ENCODE measurements around the gene FLYWCH1. TPM values are rescaled to one million over a fixed set of nuclear protein-coding genes. Genes with fewer than 3 reads are reported as not detected.

The FLYWCH1 gene
- total RNA-seq, 1 donor from 2014 or later, result 20.7 TPM

DNA sequence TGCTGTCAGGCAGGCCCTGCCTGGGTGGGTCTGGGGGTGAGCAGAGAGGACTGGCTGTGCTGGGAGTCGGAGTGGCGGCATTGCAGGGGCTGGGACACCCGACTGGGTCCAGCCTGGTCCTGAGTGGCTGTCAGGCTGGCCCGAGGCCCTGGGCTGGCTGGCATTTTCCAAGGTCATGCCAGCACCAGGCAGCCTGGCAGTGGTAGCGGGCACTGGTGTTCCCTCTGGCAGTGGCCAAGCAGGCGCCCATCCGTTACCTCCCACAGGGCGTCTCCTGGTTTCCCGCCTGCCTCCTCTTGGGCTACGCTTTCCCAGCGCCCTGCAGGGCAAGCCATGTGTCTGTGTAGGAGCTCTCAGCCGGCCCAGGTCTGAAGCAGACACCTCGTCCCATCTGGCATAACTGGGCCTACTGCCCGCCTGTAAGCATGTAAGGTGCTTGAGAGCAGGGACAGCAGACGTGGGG is 74.2 kb downstream of the FLYWCH1 start:
- DNase-seq, result no peak

DNA sequence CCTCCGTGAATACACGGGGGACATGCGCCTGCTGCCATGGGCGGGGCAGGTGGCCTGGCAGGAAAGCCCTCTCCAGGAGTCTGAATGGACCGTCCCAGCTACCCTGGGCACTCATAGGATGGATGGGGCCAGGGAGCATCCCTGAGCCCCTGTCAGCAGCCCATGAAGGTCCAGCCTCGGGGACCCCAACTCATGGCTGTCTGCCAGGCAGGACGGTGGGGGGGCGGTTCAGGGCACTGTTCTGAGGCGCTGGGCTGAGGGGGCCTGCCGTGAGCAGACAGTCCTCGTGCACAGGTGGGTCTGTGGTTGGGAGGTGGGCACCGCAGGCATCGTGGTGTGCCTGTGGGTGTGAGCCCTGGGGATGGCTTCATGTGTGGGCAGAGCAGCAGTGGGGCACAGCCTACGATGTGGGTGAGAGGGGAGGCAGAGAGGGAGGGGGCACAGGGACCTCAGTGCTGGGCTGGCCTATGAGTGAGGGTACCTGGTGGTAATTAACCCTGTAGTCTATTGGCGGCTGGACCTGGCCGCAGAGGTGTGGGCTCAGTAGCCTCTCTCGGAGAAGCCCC is 75.0 kb downstream of the FLYWCH1 start:
- no peak for DNase-seq

DNA sequence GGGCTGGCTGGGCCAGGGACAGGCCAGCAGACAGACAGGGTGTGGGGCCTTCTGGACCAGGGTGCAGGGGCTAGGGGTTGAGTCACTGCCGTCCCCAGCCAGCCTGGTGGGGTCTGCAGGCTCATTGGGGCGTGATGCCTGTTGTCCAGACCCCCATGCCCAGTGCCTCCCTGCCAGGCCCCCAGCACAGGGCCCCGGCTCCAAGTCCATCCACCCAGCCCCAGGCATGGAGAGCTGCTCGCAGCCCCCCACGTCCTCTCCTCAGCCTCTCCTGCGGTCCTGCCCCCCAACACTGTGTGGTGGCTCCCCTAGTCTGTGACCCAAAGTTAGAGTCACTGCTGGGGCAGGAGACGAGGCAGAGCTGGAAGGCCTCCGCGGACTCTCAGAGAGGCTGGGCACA is 75.6 kb downstream of the FLYWCH1 start:
- no peak for DNase-seq

DNA sequence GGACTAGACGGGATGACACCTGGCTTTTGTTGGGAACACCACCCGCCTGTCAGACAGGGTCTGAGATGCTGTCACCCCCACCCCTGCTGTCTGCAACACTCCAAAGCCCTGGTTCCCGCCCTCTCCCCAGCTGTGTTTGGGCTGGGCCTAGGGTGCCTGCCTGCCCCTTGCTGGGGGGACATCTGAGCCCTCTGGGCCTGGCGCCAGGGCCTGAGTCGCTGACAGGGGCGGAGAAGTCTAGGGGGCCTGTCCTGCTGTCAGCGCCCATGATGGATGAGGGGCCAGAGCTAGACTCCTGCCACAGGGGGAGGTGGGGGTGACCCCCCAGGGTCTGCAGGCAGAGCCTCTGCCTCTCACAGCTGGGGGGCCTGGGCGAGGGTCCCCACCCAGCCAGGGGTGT is 76.1 kb downstream of the FLYWCH1 start:
- DNase-seq, result no peak

DNA sequence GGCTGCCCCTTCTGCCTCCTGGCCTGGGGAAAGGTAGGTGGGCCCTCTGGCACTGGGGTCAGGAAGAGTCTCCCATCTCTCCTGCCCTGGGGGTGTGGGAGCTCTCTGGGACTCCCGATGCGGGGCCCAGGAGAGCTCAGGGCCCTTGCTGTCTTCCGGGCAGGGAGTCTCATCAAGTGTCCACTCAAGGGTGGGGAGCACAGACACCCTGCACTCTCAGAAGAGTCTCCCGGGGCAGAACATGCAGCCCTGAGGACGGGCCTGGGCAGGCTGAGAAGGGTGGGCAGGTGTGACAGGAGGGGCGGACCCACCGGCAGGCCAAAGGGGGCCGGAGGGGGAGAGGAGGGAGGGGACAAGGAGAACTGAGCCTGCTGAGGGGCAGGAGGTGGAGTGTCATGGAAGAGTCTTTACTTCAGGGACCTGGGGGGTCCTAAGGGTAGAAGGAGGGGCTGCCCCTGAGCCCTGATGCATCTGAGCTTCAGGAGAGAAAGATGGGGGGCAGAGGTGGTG is 76.9 kb downstream of the FLYWCH1 start:
- DNase-seq, result no peak

DNA sequence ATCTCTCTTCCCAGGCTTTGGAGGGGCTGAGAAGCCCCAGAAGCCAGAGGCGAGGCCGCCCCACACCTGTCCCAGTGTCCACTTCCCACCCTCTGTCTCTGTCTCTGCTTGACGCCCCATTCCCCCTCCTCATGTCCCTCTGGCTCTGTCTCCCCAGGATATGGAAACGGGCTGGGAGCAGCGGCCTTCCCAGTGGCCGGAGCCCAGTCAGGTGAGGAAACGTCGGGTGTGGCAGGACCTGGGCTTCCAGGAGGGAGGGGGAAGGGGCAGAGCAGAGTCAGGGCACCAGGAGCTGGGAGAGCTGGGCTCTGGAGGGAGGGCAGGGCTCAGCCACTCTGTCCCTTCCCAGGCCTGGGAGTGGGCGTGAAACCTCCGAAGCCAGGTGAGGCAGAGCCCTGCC is 79.2 kb downstream of the FLYWCH1 start:
- DNase-seq, result no peak

DNA sequence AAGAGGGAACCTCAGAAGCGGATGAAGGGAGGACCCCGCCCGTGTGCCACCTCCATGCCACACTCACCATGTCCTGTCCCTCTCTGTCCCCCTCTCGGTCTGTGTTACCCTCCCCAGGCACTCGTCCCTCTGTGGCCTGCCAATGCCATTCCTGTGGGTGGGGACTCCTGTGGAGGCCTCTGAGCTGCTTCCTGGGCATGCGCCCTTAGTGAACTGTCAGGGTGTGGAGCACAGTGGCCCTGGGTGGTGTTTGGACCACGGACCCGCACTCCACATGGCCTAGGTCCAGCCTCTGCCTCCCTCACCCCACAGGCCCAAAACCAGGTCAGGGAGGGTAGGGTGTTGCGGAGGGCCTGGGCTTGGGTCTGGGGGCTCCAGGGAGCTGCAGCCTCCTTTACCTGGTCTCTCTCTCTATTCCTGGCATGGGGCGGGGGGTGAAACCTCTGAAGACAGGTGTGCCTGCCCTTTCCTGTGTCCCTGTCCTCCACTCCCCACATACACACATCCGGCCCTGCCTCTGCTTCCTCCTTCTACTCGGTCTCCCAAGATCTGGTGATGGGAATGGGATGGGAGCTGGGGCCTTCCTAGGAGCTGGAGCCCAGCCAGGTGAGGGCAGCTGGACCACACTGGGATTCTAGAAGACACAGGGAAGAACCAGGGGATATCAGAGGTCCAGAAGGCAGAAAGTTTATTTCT is 80.0 kb downstream of the FLYWCH1 start:
- no peak for DNase-seq

DNA sequence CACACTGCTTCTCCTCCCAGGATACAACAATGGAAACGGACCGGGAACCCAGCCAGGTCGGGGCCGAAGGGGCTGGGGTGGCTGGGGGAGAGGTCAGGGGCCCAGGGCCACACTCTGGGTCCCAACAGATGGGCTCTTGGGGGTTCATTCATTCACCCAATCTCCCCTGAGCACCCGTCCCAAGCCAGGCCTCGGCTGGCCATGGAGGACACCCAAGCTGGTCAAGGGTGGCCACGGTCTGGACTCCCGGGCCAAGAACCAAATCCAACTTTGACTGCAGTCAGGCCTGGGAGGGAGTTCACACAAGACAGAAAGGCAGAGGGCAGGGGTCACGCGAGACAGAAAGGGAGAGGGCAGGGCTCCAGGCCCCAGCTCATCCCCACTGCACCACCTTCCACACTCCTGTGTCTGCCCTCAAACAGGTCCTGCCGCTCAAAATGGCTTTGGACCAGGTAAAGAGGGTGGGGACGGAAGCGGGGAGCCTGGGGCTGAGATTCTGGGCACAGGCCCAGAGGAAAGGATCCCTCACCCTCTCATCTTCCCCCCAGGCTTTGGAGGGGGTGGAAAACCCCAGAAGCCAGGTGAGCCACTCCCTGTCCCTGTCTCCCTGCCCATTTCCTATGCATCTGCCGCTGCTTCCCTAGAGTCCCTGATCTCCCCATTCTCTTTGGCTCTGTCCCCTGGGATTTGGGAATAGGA is 80.8 kb downstream of the FLYWCH1 start:
- no peak for DNase-seq

DNA sequence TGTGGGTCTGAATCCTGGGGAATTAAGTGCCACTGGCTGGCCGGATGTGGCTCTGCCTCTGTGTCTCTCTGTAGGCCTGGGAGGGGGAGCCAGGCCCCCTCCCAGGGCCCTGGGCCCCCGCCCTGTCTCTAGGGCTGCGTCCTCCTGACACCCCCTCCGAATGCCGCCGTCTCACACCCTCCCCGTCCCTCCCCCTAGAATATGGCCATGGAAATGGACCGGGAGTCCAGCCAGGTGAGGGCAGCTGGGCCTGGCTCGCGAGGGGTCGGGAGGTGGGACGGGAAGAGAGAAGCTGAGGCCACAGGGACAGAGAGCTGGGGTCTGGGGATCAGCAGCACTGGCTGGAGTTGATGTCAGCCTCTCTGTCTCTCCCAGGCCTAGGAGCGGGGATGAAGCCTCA is 84.6 kb downstream of the FLYWCH1 start:
- DNase-seq, result no peak

DNA sequence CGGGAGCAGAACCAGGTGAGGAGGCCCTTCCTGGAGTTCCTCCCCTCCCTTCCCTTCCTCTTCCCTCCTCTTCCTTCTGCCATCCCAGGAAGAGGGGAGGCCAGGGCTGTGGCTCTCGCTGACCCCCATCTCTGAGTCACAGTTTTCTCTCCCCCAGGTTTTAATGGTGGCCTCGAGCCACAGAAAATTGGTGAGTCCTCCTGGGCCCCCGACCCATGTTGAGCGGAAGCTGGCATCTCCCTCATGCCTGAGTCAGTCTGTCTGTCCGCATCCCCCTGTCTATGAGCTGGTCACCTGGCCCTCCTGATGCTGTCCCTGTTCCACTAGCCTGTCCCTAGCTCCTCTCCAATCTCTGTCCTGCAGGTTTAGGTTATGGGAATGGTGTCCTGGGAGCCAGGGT is 88.2 kb downstream of the FLYWCH1 start:
- DNase-seq, result no peak

DNA sequence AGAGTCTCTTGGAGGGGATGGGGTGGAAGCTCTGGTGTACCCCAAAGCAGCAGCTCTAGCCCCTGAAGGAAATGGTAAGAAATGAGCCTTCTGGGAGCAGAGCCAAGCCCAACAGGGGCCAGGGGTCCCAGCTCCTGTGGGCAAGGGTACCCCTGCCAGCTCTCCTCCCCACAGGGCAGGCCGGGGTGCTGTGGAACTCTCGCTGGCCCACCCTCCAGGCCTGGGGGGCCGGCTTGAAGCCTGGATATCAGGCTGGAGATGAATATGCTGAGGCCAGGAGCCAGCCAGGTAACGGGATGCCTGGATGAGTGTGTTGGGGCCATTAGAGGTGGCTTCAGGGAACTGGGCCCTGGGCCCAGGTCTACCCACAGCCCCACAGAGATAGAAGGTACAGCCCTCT is 88.8 kb downstream of the FLYWCH1 start:
- DNase-seq, result no peak

Small RNA genes within 50 kb of the gene (small RNA-seq; reads per million reads assigned to genes)
- gene LINC00514, result not detected

Other genes starting within 250 kb of the FLYWCH1 start
- 20.9 TPM for gene KCTD5, start 229.4 kb upstream of the FLYWCH1 start, total RNA-seq
- gene PRSS27, start 191.7 kb upstream of the FLYWCH1 start, total RNA-seq, result 1.6 TPM
- gene SRRM2, start 159.3 kb upstream of the FLYWCH1 start, total RNA-seq, result 41.0 TPM
- 84.1 TPM for gene ELOB, start 134.7 kb upstream of the FLYWCH1 start, total RNA-seq
- not detected for gene PRSS33, start 124.4 kb upstream of the FLYWCH1 start, total RNA-seq
- gene PRSS41, start 113.5 kb upstream of the FLYWCH1 start, total RNA-seq, result not detected
- not detected for gene PRSS21, start 94.7 kb upstream of the FLYWCH1 start, total RNA-seq
- 0.47 TPM for gene ZG16B, start 81.6 kb upstream of the FLYWCH1 start, total RNA-seq
- not detected for gene PRSS22, start 53.8 kb upstream of the FLYWCH1 start, total RNA-seq
- gene FLYWCH2, start 28.7 kb upstream of the FLYWCH1 start, total RNA-seq, result 43.8 TPM
- gene KREMEN2, start 52.3 kb downstream of the FLYWCH1 start, total RNA-seq, result not detected
- 19.7 TPM for gene PAQR4, start 57.4 kb downstream of the FLYWCH1 start, total RNA-seq
- gene PKMYT1, start 68.5 kb downstream of the FLYWCH1 start, total RNA-seq, result 3.0 TPM
- gene CLDN9, start 101.0 kb downstream of the FLYWCH1 start, total RNA-seq, result not detected
- gene CLDN6, start 106.3 kb downstream of the FLYWCH1 start, total RNA-seq, result not detected
- gene TNFRSF12A, start 108.4 kb downstream of the FLYWCH1 start, total RNA-seq, result 2.0 TPM
- 15.1 TPM for gene HCFC1R1, start 112.0 kb downstream of the FLYWCH1 start, total RNA-seq
- gene THOC6, start 112.1 kb downstream of the FLYWCH1 start, total RNA-seq, result 5.8 TPM
- gene BICDL2, start 125.0 kb downstream of the FLYWCH1 start, total RNA-seq, result not detected
- 0.62 TPM for gene MMP25, start 134.6 kb downstream of the FLYWCH1 start, total RNA-seq
- 1.1 TPM for gene IL32, start 153.7 kb downstream of the FLYWCH1 start, total RNA-seq
- not detected for gene ZSCAN10, start 187.4 kb downstream of the FLYWCH1 start, total RNA-seq
- gene ZNF205, start 200.7 kb downstream of the FLYWCH1 start, total RNA-seq, result 18.9 TPM
- 8.3 TPM for gene ZNF213, start 223.1 kb downstream of the FLYWCH1 start, total RNA-seq